H1 (cell line): ENCODE results near the gene TENT4B. TPM values are rescaled to one million over a fixed set of nuclear protein-coding genes. Genes with fewer than 3 reads are reported as not detected.

Experiments
- CTCF ChIA-PET: fragments of 300-600 bp; sonication (Branson Sonifier 250); formaldehyde crosslinking; loops from one replicate; lab custom pipeline; 2021; ENCODE audit not compliant: partially characterized antibody; lab: Charles Lee
- POLR2A ChIA-PET: fragments of 300-600 bp; sonication (Branson Sonifier 250); formaldehyde crosslinking; loops from one replicate; lab custom pipeline; 2021; ENCODE audit warnings: inconsistent platforms; ENCODE audit not compliant: partially characterized antibody; lab: Charles Lee
- DNase-seq, 2 experiments: peaks; one replicate each; pipeline versions ENCODE4 v3.0.0 to v3.0.0-alpha.2; 2010 to 2022; ENCODE audit warnings: low spot score in 2 of 2, low read depth in 1 of 2, mixed read lengths in 1 of 2
- FAIRE-seq: peaks from 2 replicates; lab custom pipeline; 2011; peaks lifted over from hg19 to GRCh38; lab: Jason Lieb, UNC
- H2AFZ ChIP-seq: 2 replicates; pipeline ENCODE4 v1.8.1; 2012; ENCODE audit warnings: low read length, inconsistent platforms
- H2AK5ac ChIP-seq: 2 replicates; pipeline ENCODE4 v1.6.1; 2013; ENCODE audit warnings: low read depth, low read length
- H2BK120ac ChIP-seq: replicated peaks from 2 replicates; pipeline ENCODE3; 2013; ENCODE audit warnings: low read depth, low read length, inconsistent platforms
- H2BK12ac ChIP-seq: 2 replicates; pipeline ENCODE4 v1.6.1; 2013; ENCODE audit warnings: low read depth, low read length
- H2BK15ac ChIP-seq: 2 replicates; pipeline ENCODE4 v1.6.1; 2013; ENCODE audit warnings: low read length
- H2BK20ac ChIP-seq: 2 replicates; pipeline ENCODE4 v1.6.1; 2013; ENCODE audit warnings: low read length
- H2BK5ac ChIP-seq: 2 replicates; pipeline ENCODE4 v1.6.1; 2013; ENCODE audit warnings: low read depth, low read length
- H3K14ac ChIP-seq: 2 replicates; pipeline ENCODE4 v1.6.1; 2013; ENCODE audit warnings: inconsistent platforms; ENCODE audit not compliant: insufficient read length
- H3K18ac ChIP-seq: 2 replicates; pipeline ENCODE4 v1.6.1; 2013; ENCODE audit warnings: low read length; ENCODE audit errors: extremely low read depth
- H3K23ac ChIP-seq: 2 replicates; pipeline ENCODE4 v1.6.1; 2013; ENCODE audit warnings: inconsistent platforms; ENCODE audit not compliant: insufficient read length
- H3K23me2 ChIP-seq: 2 replicates; pipeline ENCODE4 v1.6.1; 2013; ENCODE audit warnings: low read depth, low read length
- H3K27ac ChIP-seq: 2 replicates; pipeline ENCODE4 v1.6.1; 2011; ENCODE audit warnings: low read depth, low read length, inconsistent platforms
- H3K27me3 ChIP-seq, 4 experiments: replicated peaks in 1 of 4; 1 replicate in 1 of 4; 2 replicates in 3 of 4; pipeline versions ENCODE4 v1.6.1 to v1.8.1; 2011 to 2013; ENCODE audit warnings: low read length in 3 of 4, mild to moderate bottlenecking in 3 of 4, inconsistent platforms in 2 of 4, mixed read lengths in 2 of 4, moderate library complexity in 1 of 4; ENCODE audit not compliant: control insufficient read depth in 3 of 4, insufficient read depth in 3 of 4; ENCODE audit errors: extremely low read depth in 1 of 4
- H3K36me3 ChIP-seq, 4 experiments: 2 replicates each; pipeline versions ENCODE4 v1.6.1 to v1.8.1; 2011 to 2013; ENCODE audit warnings: mild to moderate bottlenecking in 4 of 4, low read length in 3 of 4, moderate library complexity in 2 of 4, control low read depth in 1 of 4, inconsistent platforms in 1 of 4; ENCODE audit not compliant: insufficient read depth in 4 of 4, control insufficient read depth in 2 of 4
- H3K4ac ChIP-seq: replicated peaks from 2 replicates; pipeline ENCODE3; 2013; ENCODE audit warnings: low read length, low read depth, mixed read lengths, inconsistent platforms; ENCODE audit not compliant: insufficient read length
- H3K4me1 ChIP-seq, 4 experiments: replicated peaks in 1 of 4; 1 replicate in 1 of 4; 2 replicates in 3 of 4; pipeline versions ENCODE4 v1.6.1 to v1.8.1; 2011 to 2013; ENCODE audit warnings: low read length in 3 of 4, inconsistent platforms in 2 of 4, mixed read lengths in 1 of 4; ENCODE audit not compliant: insufficient read depth in 4 of 4, control insufficient read depth in 3 of 4
- H3K4me2 ChIP-seq, 2 experiments: 2 replicates each; pipeline versions ENCODE4 v1.6.1 to v1.8.1; 2011 to 2013; ENCODE audit warnings: low read depth in 2 of 2, low read length in 2 of 2, control low read depth in 1 of 2, inconsistent platforms in 1 of 2, mild to moderate bottlenecking in 1 of 2; ENCODE audit not compliant: insufficient read depth in 1 of 2
- H3K4me3 ChIP-seq, 4 experiments: fragments of 200-600, 300-600 bp in 1 of 4; sonication (generic), shearing (Covaris generic), sonication (Bioruptor Twin) in 1 of 4; 2 replicates each; pipeline versions ENCODE4 v1.5.1 to v1.8.1; 2011 to 2016; ENCODE audit warnings: low read length in 4 of 4, low read depth in 3 of 4, control low read depth in 2 of 4, inconsistent platforms in 2 of 4, mild to moderate bottlenecking in 2 of 4, mixed read lengths in 1 of 4, moderate library complexity in 1 of 4; ENCODE audit not compliant: insufficient read depth in 2 of 4; ENCODE audit errors: extremely low read depth in 1 of 4
- H3K56ac ChIP-seq: replicated peaks from 2 replicates; pipeline ENCODE3; 2013; ENCODE audit warnings: low read depth, mild to moderate bottlenecking, mixed read lengths, low read length, inconsistent platforms; ENCODE audit not compliant: insufficient read length
- H3K79me1 ChIP-seq: 2 replicates; pipeline ENCODE4 v1.6.1; 2013; ENCODE audit warnings: low read depth, low read length, control low read depth
- H3K79me2 ChIP-seq, 2 experiments: 2 replicates each; pipeline versions ENCODE4 v1.6.1 to v1.8.1; 2012 to 2013; ENCODE audit warnings: low read length in 2 of 2, mild to moderate bottlenecking in 2 of 2, inconsistent platforms in 1 of 2; ENCODE audit not compliant: insufficient read depth in 2 of 2, control insufficient read depth in 1 of 2
- H3K9ac ChIP-seq, 4 experiments: replicated peaks in 1 of 4; 1 replicate in 1 of 4; 2 replicates in 3 of 4; pipeline versions ENCODE4 v1.6.1 to v1.8.1; 2011 to 2013; ENCODE audit warnings: low read depth in 3 of 4, low read length in 3 of 4, control low read depth in 2 of 4, mild to moderate bottlenecking in 2 of 4, moderate library complexity in 2 of 4, inconsistent platforms in 1 of 4; ENCODE audit errors: extremely low read depth in 1 of 4
- H3K9me3 ChIP-seq, 2 experiments: 2 replicates each; pipeline versions ENCODE4 v1.6.1 to v1.8.1; 2012 to 2013; ENCODE audit warnings: mild to moderate bottlenecking in 2 of 2, moderate library complexity in 2 of 2, control low read depth in 1 of 2, inconsistent platforms in 1 of 2, low read depth in 1 of 2, low read length in 1 of 2, mixed read lengths in 1 of 2; ENCODE audit not compliant: insufficient read depth in 2 of 2
- H4K20me1 ChIP-seq, 2 experiments: replicated peaks in 1 of 2; 2 replicates each; pipeline versions ENCODE3 to v1.8.1; 2011 to 2013; ENCODE audit warnings: inconsistent platforms in 2 of 2, low read length in 2 of 2, mild to moderate bottlenecking in 1 of 2; ENCODE audit not compliant: insufficient read depth in 2 of 2, control insufficient read depth in 1 of 2
- H4K5ac ChIP-seq: 2 replicates; pipeline ENCODE4 v1.6.1; 2013; ENCODE audit warnings: low read length, low read depth, mixed read lengths, inconsistent platforms; ENCODE audit not compliant: insufficient read length
- H4K8ac ChIP-seq: 2 replicates; pipeline ENCODE4 v1.8.0; 2013; ENCODE audit warnings: mild to moderate bottlenecking, moderate library complexity, low read length, inconsistent platforms; ENCODE audit not compliant: insufficient read depth; ENCODE audit errors: extremely low read depth
- H4K91ac ChIP-seq: replicated peaks from 2 replicates; pipeline ENCODE3; 2013; ENCODE audit warnings: low read length, mixed read lengths, inconsistent platforms; ENCODE audit not compliant: insufficient read length
- CHD1 ChIP-seq: IDR thresholded peaks from 2 replicates; pipeline ENCODE4 v1.6.1; 2012; ENCODE audit warnings: low read depth, low read length, improper control_type of control experiment
- HDAC6 ChIP-seq: IDR thresholded peaks from one replicate; pipeline ENCODE4 v1.7.1; 2012; ENCODE audit warnings: low read depth, mild to moderate bottlenecking, inconsistent platforms, low read length, moderate library complexity
- SP1 ChIP-seq: IDR thresholded peaks from 2 replicates; pipeline ENCODE4 v1.6.1; 2011; ENCODE audit warnings: low read depth, low read length
- SP4 ChIP-seq: IDR thresholded peaks from 2 replicates; pipeline ENCODE4 v1.6.1; 2012; ENCODE audit warnings: low read length, inconsistent platforms
- WGBS, 2 experiments: shearing (Covaris generic) in 1 of 2; methylation state at CpG; one replicate each; pipeline versions ENCODE4 v1.1.6 to v1.1.7; 2013 to 2015; ENCODE audit warnings: low lambda C conversion rate in 2 of 2, mixed read lengths in 2 of 2, inconsistent platforms in 1 of 2, low coverage in 1 of 2, missing lambda C conversion rate in 1 of 2; ENCODE audit not compliant: insufficient replicate concordance in 2 of 2, insufficient coverage in 1 of 2, insufficient read length in 1 of 2; ENCODE audit errors: extremely low coverage in 1 of 2, missing lambda C conversion rate in 1 of 2; 5-methylcytosine and 5-hydroxymethylcytosine counted together
- polyA plus RNA-seq, 7 experiments: library from polyadenylated mRNA; depleted of rRNA in 3 of 7; stranded (reverse) in 5 of 7; unstranded in 2 of 7; fragments of >200 nt in 5 of 7; fragments of 200-250 nt in 2 of 7; gene quantifications; 1 replicate in 5 of 7; 2 replicates in 1 of 7; 4 replicates in 1 of 7; pipeline versions ENCODE4 v1.2.1 to v1.2.3, GENCODE V29; 2011 to 2013; ENCODE audit warnings: missing spikeins in 2 of 7, mixed read lengths in 2 of 7
- total RNA-seq: library from RNA; stranded (reverse); fragmentation: NEBNext Ultra II Directional; extraction: Animal tissue kit (Norgen Biotek cat#: 25700); gene quantifications from 2 replicates; pipeline ENCODE4 v1.2.1, GENCODE V29; 2021
- TF ChIP-seq, protein P1 (sequence below): IDR thresholded peaks from 2 replicates; pipeline ENCODE4 v1.6.1; 2012; ENCODE audit warnings: inconsistent platforms

The TENT4B gene
- total and polyA plus RNA-seq, 2 of the 8 experiments (the other 6 are each of a cell fraction or from before 2014, with no cell fraction given): 4.2 to 15.7 TPM

GRCh38 chr16:50123417-50123816, 29.7 kb upstream of the TENT4B start:
- H3K27me3 ChIP-seq: no peaks in the 10 kb centered on the region
- H2AFZ ChIP-seq: no peak overlapping the region
- no peaks in the 10 kb centered on the region for H3K9me3 ChIP-seq
- H3K79me2 ChIP-seq: no peaks in the 10 kb centered on the region
- no peak overlapping the region for H2AK5ac ChIP-seq
- no peak overlapping the region for H2BK5ac ChIP-seq
- H4K91ac ChIP-seq: no peak overlapping the region
- H3K23ac ChIP-seq: no peak overlapping the region
- no peak overlapping the region for H3K4me2 ChIP-seq
- no peak overlapping the region for H3K4ac ChIP-seq
- H4K20me1 ChIP-seq: no peaks in the 10 kb centered on the region
- H2BK15ac ChIP-seq: no peak overlapping the region
- peaks cover 0 to 3% (median 1%) of the 10 kb centered on the region in 4 experiments; a peak in 3 of 7 replicates for H3K4me1 ChIP-seq
- H3K18ac ChIP-seq: no peak overlapping the region
- no peak overlapping the region for H3K27ac ChIP-seq
- no peak overlapping the region for H3K9ac ChIP-seq
- no peak overlapping the region for H3K14ac ChIP-seq
- H3K4me3 ChIP-seq: no peak overlapping the region
- H3K36me3 ChIP-seq: no peaks in the 10 kb centered on the region
- H2BK120ac ChIP-seq: no peak overlapping the region
- CTCF ChIA-PET: interaction anchor here (1.7 to 2.3 kb wide), 2 partner anchors 12 to 87 kb away, joined by 5 to 8 read pairs; no protein-coding TSS in a partner anchor
- H2BK12ac ChIP-seq: no peak overlapping the region
- no peak overlapping the region for H2BK20ac ChIP-seq
- no peaks in the 10 kb centered on the region for H3K23me2 ChIP-seq
- DNase-seq (no peak), FAIRE-seq (no peak)
- no peak overlapping the region for H4K5ac ChIP-seq
- H4K8ac ChIP-seq: no peak overlapping the region
- H3K56ac ChIP-seq: no peak overlapping the region
- POLR2A ChIA-PET: no interaction called here
- whole genome bisulfite sequencing, 2 experiments: 86% methylated on average over 1 of the region's 1 CpG; no CpG with 5 or more reads in 1 of the 2 experiments
- no peaks in the 10 kb centered on the region for H3K79me1 ChIP-seq
- TF ChIP-seq CHD1: no peak
- TF ChIP-seq SP1: no peak
- TF ChIP-seq SP4: no peak
- no peak for TF ChIP-seq HDAC6
- TF ChIP-seq, protein P1, sequence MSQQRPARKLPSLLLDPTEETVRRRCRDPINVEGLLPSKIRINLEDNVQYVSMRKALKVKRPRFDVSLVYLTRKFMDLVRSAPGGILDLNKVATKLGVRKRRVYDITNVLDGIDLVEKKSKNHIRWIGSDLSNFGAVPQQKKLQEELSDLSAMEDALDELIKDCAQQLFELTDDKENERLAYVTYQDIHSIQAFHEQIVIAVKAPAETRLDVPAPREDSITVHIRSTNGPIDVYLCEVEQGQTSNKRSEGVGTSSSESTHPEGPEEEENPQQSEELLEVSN: no peak
